Mesendoderm (in vitro differentiated cells): ENCODE measurements around the gene DYDC2.

Source experiments
- DNase-seq: peaks from one replicate; pipeline ENCODE4 v3.0.0; 2013
- H2AK5ac ChIP-seq: 2 replicates; pipeline ENCODE4 v1.6.1; 2013; ENCODE audit warnings: low read length, inconsistent platforms
- H2BK120ac ChIP-seq: 2 replicates; pipeline ENCODE4 v1.6.1; 2013; ENCODE audit warnings: low read depth, mild to moderate bottlenecking, low read length, moderate library complexity, mixed read lengths
- H2BK15ac ChIP-seq: replicated peaks from 2 replicates; pipeline ENCODE4 v1.6.1; 2013; ENCODE audit warnings: low read depth, mild to moderate bottlenecking, moderate library complexity
- H2BK5ac ChIP-seq: 2 replicates; pipeline ENCODE4 v1.6.1; 2013; ENCODE audit warnings: low read length, inconsistent platforms
- H3K18ac ChIP-seq: 2 replicates; pipeline ENCODE4 v1.6.1; 2013; ENCODE audit warnings: mild to moderate bottlenecking, low read length, mixed read lengths
- H3K23ac ChIP-seq: one replicate; pipeline ENCODE4 v1.6.1; 2013; ENCODE audit warnings: low read length
- H3K27ac ChIP-seq: 2 replicates; pipeline ENCODE4 v1.5.1; 2013; ENCODE audit warnings: low read depth, mild to moderate bottlenecking, inconsistent platforms, low read length, moderate library complexity
- H3K27me3 ChIP-seq: 2 replicates; pipeline ENCODE4 v1.6.1; 2013; ENCODE audit warnings: low read length, control low read depth, mild to moderate bottlenecking, inconsistent platforms; ENCODE audit not compliant: insufficient read depth, poor library complexity
- H3K36me3 ChIP-seq: 2 replicates; pipeline ENCODE4 v1.6.1; 2013; ENCODE audit warnings: low read length, inconsistent platforms; ENCODE audit not compliant: control insufficient read depth, insufficient read depth
- H3K4ac ChIP-seq: one replicate; pipeline ENCODE4 v1.6.1; 2013; ENCODE audit warnings: low read depth, mild to moderate bottlenecking, low read length, moderate library complexity
- H3K4me1 ChIP-seq: 2 replicates; pipeline ENCODE4 v1.6.1; 2013; ENCODE audit warnings: low read depth, low read length, inconsistent platforms; ENCODE audit not compliant: control insufficient read depth
- H3K4me2 ChIP-seq: 2 replicates; pipeline ENCODE4 v1.6.1; 2013; ENCODE audit warnings: low read length
- H3K4me3 ChIP-seq: 2 replicates; pipeline ENCODE4 v1.5.1; 2013; ENCODE audit warnings: mild to moderate bottlenecking, low read length
- H3K56ac ChIP-seq: one replicate; pipeline ENCODE4 v1.6.1; 2013; ENCODE audit warnings: low read length
- H3K79me1 ChIP-seq: 2 replicates; pipeline ENCODE4 v1.6.1; 2013; ENCODE audit warnings: low read length, inconsistent platforms
- H3K79me2 ChIP-seq: 2 replicates; pipeline ENCODE4 v1.6.1; 2013; ENCODE audit warnings: mild to moderate bottlenecking, low read length; ENCODE audit not compliant: control insufficient read depth, insufficient read depth
- H3K9ac ChIP-seq: 2 replicates; pipeline ENCODE4 v1.6.1; 2013; ENCODE audit warnings: low read length, inconsistent platforms
- H4K5ac ChIP-seq: one replicate; pipeline ENCODE4 v1.6.1; 2013; ENCODE audit warnings: low read length
- H4K8ac ChIP-seq: one replicate; pipeline ENCODE4 v1.6.1; 2013; ENCODE audit warnings: low read depth, mild to moderate bottlenecking, control low read depth, low read length, moderate library complexity
- WGBS: extraction: QIAGEN DNeasy Blood & Tissue Kit; methylation state at CpG from one replicate; pipeline ENCODE4 v1.1.7; 2013; ENCODE audit warnings: low lambda C conversion rate, missing lambda C conversion rate; ENCODE audit not compliant: insufficient coverage; ENCODE audit errors: extremely low coverage; 5-methylcytosine and 5-hydroxymethylcytosine counted together

DYDC2 gene

GRCh38 chr10:80410578-80411145 lies 54.1 kb downstream of the DYDC2 start:
- DNase-seq = no peak
- Histone ChIP-seq H3K4me3 (no peak overlapping the region), H4K5ac (no peak overlapping the region), H3K27ac (no peak overlapping the region), H3K4ac (no peak overlapping the region), H3K36me3 (no peaks in the 10 kb centered on the region), H3K79me1 (peaks cover 18% of the 10 kb centered on the region), H3K27me3 (no peaks in the 10 kb centered on the region), H3K79me2 (no peaks in the 10 kb centered on the region), H3K23ac (peak overlapping the region; percentile 30), H3K4me1 (peaks cover 8% of the 10 kb centered on the region), H2BK15ac (no peak overlapping the region), H3K56ac (no peak overlapping the region), H4K8ac (no peak overlapping the region), H3K9ac (no peak overlapping the region), H2BK120ac (no peak overlapping the region), H3K4me2 (no peak overlapping the region), H3K18ac (no peak overlapping the region), H2AK5ac (no peak overlapping the region), H2BK5ac (no peak overlapping the region)
- no CpG with 5 or more reads among the region's 5 CpGs for WGBS

GRCh38 chr10:80411267-80411668 lies 54.7 kb downstream of the DYDC2 start:
- H2BK120ac ChIP-seq = no peak overlapping the region
- no peak overlapping the region for H3K9ac ChIP-seq
- H4K8ac ChIP-seq = no peak overlapping the region
- no peak overlapping the region for H3K4me3 ChIP-seq
- no peaks in the 10 kb centered on the region for H3K36me3 ChIP-seq
- no peak overlapping the region for H3K18ac ChIP-seq
- no peak overlapping the region for H3K56ac ChIP-seq
- H3K4me1 ChIP-seq = peaks cover 14% of the 10 kb centered on the region
- no peak for DNase-seq
- no peak overlapping the region for H2AK5ac ChIP-seq
- H3K4ac ChIP-seq = no peak overlapping the region
- WGBS = no CpG with 5 or more reads among the region's 2 CpGs
- H3K23ac ChIP-seq = peak overlapping the region; percentile 1
- H3K79me1 ChIP-seq = peaks cover 20% of the 10 kb centered on the region
- no peak overlapping the region for H4K5ac ChIP-seq
- no peak overlapping the region for H3K4me2 ChIP-seq
- no peak overlapping the region for H2BK15ac ChIP-seq
- no peaks in the 10 kb centered on the region for H3K79me2 ChIP-seq
- no peak overlapping the region for H2BK5ac ChIP-seq
- H3K27me3 ChIP-seq = no peaks in the 10 kb centered on the region
- H3K27ac ChIP-seq = no peak overlapping the region

GRCh38 chr10:80411681-80412220 lies 55.2 kb downstream of the DYDC2 start:
- H3K18ac ChIP-seq = no peak overlapping the region
- no CpG with 5 or more reads among the region's 1 CpG for WGBS
- H3K36me3 ChIP-seq = no peaks in the 10 kb centered on the region
- H3K56ac ChIP-seq = peak overlapping the region; percentile 17
- no peak overlapping the region for H3K9ac ChIP-seq
- no peak overlapping the region for H4K8ac ChIP-seq
- no peak overlapping the region for H2AK5ac ChIP-seq
- H3K4me3 ChIP-seq = no peak overlapping the region
- H3K4ac ChIP-seq = no peak overlapping the region
- no peaks in the 10 kb centered on the region for H3K79me2 ChIP-seq
- H3K27me3 ChIP-seq = no peaks in the 10 kb centered on the region
- H2BK120ac ChIP-seq = no peak overlapping the region
- H3K4me2 ChIP-seq = no peak overlapping the region
- DNase-seq = no peak
- peaks cover 18% of the 10 kb centered on the region for H3K4me1 ChIP-seq
- H2BK15ac ChIP-seq = no peak overlapping the region
- H4K5ac ChIP-seq = no peak overlapping the region
- H3K27ac ChIP-seq = no peak overlapping the region
- peaks cover 21% of the 10 kb centered on the region for H3K79me1 ChIP-seq
- H3K23ac ChIP-seq = peak overlapping the region; percentile 1
- no peak overlapping the region for H2BK5ac ChIP-seq

- H2BK5ac ChIP-seq = no peak overlapping the region
- no peak for DNase-seq
- H3K23ac ChIP-seq = no peak overlapping the region
- H4K5ac ChIP-seq = no peak overlapping the region
- H3K79me2 ChIP-seq = no peaks in the 10 kb centered on the region
- no peak overlapping the region for H2BK120ac ChIP-seq
- H2BK15ac ChIP-seq = no peak overlapping the region
- no peak overlapping the region for H3K4ac ChIP-seq
- no peak overlapping the region for H3K27ac ChIP-seq
- H3K4me1 ChIP-seq = peaks cover 19% of the 10 kb centered on the region
- H3K9ac ChIP-seq = no peak overlapping the region
- H3K36me3 ChIP-seq = no peaks in the 10 kb centered on the region
- H3K79me1 ChIP-seq = peaks cover 21% of the 10 kb centered on the region
- no peak overlapping the region for H3K4me3 ChIP-seq
- no CpG with 5 or more reads among the region's 5 CpGs for WGBS
- no peak overlapping the region for H4K8ac ChIP-seq
- no peak overlapping the region for H3K4me2 ChIP-seq
- H3K56ac ChIP-seq = no peak overlapping the region
- H2AK5ac ChIP-seq = no peak overlapping the region
- no peaks in the 10 kb centered on the region for H3K27me3 ChIP-seq
- no peak overlapping the region for H3K18ac ChIP-seq
These were observed 55.9 kb downstream of the DYDC2 start for GRCh38 chr10:80412486-80412885.

- H2BK120ac ChIP-seq = no peak overlapping the region
- H3K23ac ChIP-seq = no peak overlapping the region
- no peak overlapping the region for H3K4me3 ChIP-seq
- no peak overlapping the region for H3K4me2 ChIP-seq
- no peaks in the 10 kb centered on the region for H3K79me2 ChIP-seq
- WGBS = no CpG with 5 or more reads among the region's 12 CpGs
- no peak overlapping the region for H2AK5ac ChIP-seq
- peak overlapping the region; percentile 19 for H3K9ac ChIP-seq
- DNase-seq = no peak
- peaks cover 22% of the 10 kb centered on the region for H3K79me1 ChIP-seq
- H2BK15ac ChIP-seq = no peak overlapping the region
- no peak overlapping the region for H2BK5ac ChIP-seq
- no peak overlapping the region for H4K5ac ChIP-seq
- no peak overlapping the region for H3K4ac ChIP-seq
- H3K56ac ChIP-seq = no peak overlapping the region
- H3K27me3 ChIP-seq = no peaks in the 10 kb centered on the region
- H3K27ac ChIP-seq = no peak overlapping the region
- no peak overlapping the region for H3K18ac ChIP-seq
- H3K4me1 ChIP-seq = peaks cover 22% of the 10 kb centered on the region
- H3K36me3 ChIP-seq = no peaks in the 10 kb centered on the region
- H4K8ac ChIP-seq = no peak overlapping the region
These were observed 56.9 kb downstream of the DYDC2 start for GRCh38 chr10:80413271-80413996.
